NT2/D1 (cell line): ENCODE data around the gene SEPTIN8.

Experiments used
- DNase-seq: peaks from one replicate; pipeline ENCODE4 v3.0.0-alpha.2; 2011; ENCODE audit warnings: low read depth, low spot score
- H3K27me3 ChIP-seq: 2 replicates; pipeline ENCODE4 v1.6.0; 2011; ENCODE audit warnings: mild to moderate bottlenecking; ENCODE audit not compliant: insufficient read length, insufficient read depth
- H3K36me3 ChIP-seq: 2 replicates; pipeline ENCODE4 v1.6.1; 2011; ENCODE audit warnings: mild to moderate bottlenecking, low read length, mixed read lengths; ENCODE audit not compliant: insufficient read depth, insufficient read length
- H3K4me1 ChIP-seq: 2 replicates; pipeline ENCODE4 v1.5.1; 2011; ENCODE audit not compliant: insufficient read depth, insufficient read length
- H3K4me3 ChIP-seq: 2 replicates; pipeline ENCODE4 v1.5.1; 2011; ENCODE audit warnings: low read depth; ENCODE audit not compliant: insufficient read length
- H3K9ac ChIP-seq: 2 replicates; pipeline ENCODE4 v1.6.0; 2011; ENCODE audit warnings: low read depth; ENCODE audit not compliant: insufficient read length
- H3K9me3 ChIP-seq: 2 replicates; pipeline ENCODE4 v1.5.1; 2011; ENCODE audit warnings: mild to moderate bottlenecking, low read length; ENCODE audit not compliant: insufficient read depth
- SUZ12 ChIP-seq: IDR thresholded peaks from 2 replicates; pipeline ENCODE4 v1.6.1; 2011; ENCODE audit not compliant: insufficient read length, insufficient read depth; ENCODE audit errors: extremely low read depth
- YY1 ChIP-seq: IDR thresholded peaks from 2 replicates; pipeline ENCODE4 v1.6.1; 2011; ENCODE audit not compliant: insufficient read length, insufficient read depth
- ZNF274 ChIP-seq: IDR thresholded peaks from 2 replicates; pipeline ENCODE4 v1.6.1; 2011; ENCODE audit warnings: mild to moderate bottlenecking, low read depth, low read length

The SEPTIN8 gene

GRCh38 chr5:132816083-132816482, 39.0 kb upstream of the SEPTIN8 start:
- no peak for DNase-seq
- TF ChIP-seq ZNF274 (no peak), YY1 (no peak), SUZ12 (no peak)
- Histone ChIP-seq H3K36me3 (no peaks in the 10 kb centered on the region), H3K4me1 (peaks cover 2% of the 10 kb centered on the region), H3K4me3 (no peak overlapping the region), H3K9me3 (peaks cover 11% of the 10 kb centered on the region; the same call in 1 of the 2 replicates), H3K27me3 (peaks cover 47% of the 10 kb centered on the region), H3K9ac (no peak overlapping the region)

- H3K9me3 ChIP-seq = peaks cover 11% of the 10 kb centered on the region; the same call in 1 of the 2 replicates
- H3K9ac ChIP-seq = no peak overlapping the region
- DNase-seq = no peak
- H3K4me1 ChIP-seq = peaks cover 2% of the 10 kb centered on the region
- no peak overlapping the region for H3K4me3 ChIP-seq
- no peak for TF ChIP-seq YY1
- TF ChIP-seq SUZ12 = no peak
- no peak for TF ChIP-seq ZNF274
- no peaks in the 10 kb centered on the region for H3K36me3 ChIP-seq
- H3K27me3 ChIP-seq = peaks cover 47% of the 10 kb centered on the region
These were observed 38.4 kb upstream of the SEPTIN8 start for GRCh38 chr5:132815454-132815853.

GRCh38 chr5:132814503-132815294, 37.7 kb upstream of the SEPTIN8 start:
- H3K27me3 ChIP-seq = peaks cover 47% of the 10 kb centered on the region

GRCh38 chr5:132813599-132814502, 36.8 kb upstream of the SEPTIN8 start:
- H3K4me1 ChIP-seq = peaks cover 2% of the 10 kb centered on the region
- TF ChIP-seq ZNF274 = no peak
- no peak for TF ChIP-seq YY1
- no peak for TF ChIP-seq SUZ12
- H3K9me3 ChIP-seq = peaks cover 11% of the 10 kb centered on the region; the same call in 1 of the 2 replicates
- peaks cover 47% of the 10 kb centered on the region for H3K27me3 ChIP-seq
- peak overlapping the region; percentile 36 for H3K4me3 ChIP-seq
- no peaks in the 10 kb centered on the region for H3K36me3 ChIP-seq
- H3K9ac ChIP-seq = peak overlapping the region; percentile 64
- DNase-seq = no peak

More at GRCh38 chr5:132814503-132815294, 37.7 kb upstream of the SEPTIN8 start:
- DNase-seq = no peak
- Histone ChIP-seq H3K4me1 (peaks cover 2% of the 10 kb centered on the region), H3K9ac (peak overlapping the region; percentile 64), H3K36me3 (no peaks in the 10 kb centered on the region), H3K9me3 (peaks cover 11% of the 10 kb centered on the region; the same call in 1 of the 2 replicates), H3K4me3 (peak overlapping the region; percentile 36)
- TF ChIP-seq YY1 (no peak), SUZ12 (no peak), ZNF274 (no peak)

GRCh38 chr5:132812781-132813598, 36.0 kb upstream of the SEPTIN8 start, which contains the start of gene SOWAHA:
Gene SOWAHA, plus strand, starts transcription at chr5:132813302. Its CDS starts 320 bp downstream, at chr5:132813622.
- H3K9ac ChIP-seq = peak within 1 kb of the TSS; percentile 64
- H3K27me3 ChIP-seq = peaks cover 47% of the 10 kb centered on the region
- TF ChIP-seq ZNF274 (no peak), SUZ12 (no peak), YY1 (no peak)
- H3K4me3 ChIP-seq = peak within 1 kb of the TSS; percentile 36
- DNase-seq = no peak
- peaks cover 2% of the 10 kb centered on the region for H3K4me1 ChIP-seq
- no peaks in the 10 kb centered on the region for H3K36me3 ChIP-seq
- peaks cover 11% of the 10 kb centered on the region; the same call in 1 of the 2 replicates for H3K9me3 ChIP-seq

GRCh38 chr5:132812123-132812765, 35.2 kb upstream of the SEPTIN8 start:
- H3K9me3 ChIP-seq = peaks cover 11% of the 10 kb centered on the region; the same call in 1 of the 2 replicates
- DNase-seq = no peak
- H3K4me3 ChIP-seq = no peak overlapping the region
- H3K4me1 ChIP-seq = peaks cover 2% of the 10 kb centered on the region
- H3K9ac ChIP-seq = no peak overlapping the region
- no peaks in the 10 kb centered on the region for H3K36me3 ChIP-seq
- TF ChIP-seq ZNF274 (no peak), YY1 (no peak), SUZ12 (no peak)
- H3K27me3 ChIP-seq = peaks cover 47% of the 10 kb centered on the region
